GM12878 (cell line): ENCODE results near the gene MAP4K4.

ENCODE experiments used
- ASH2L ChIP-seq: fragments of 300-600, 200-600 bp; sonication (generic); IDR thresholded peaks from 2 replicates; pipeline ENCODE4 v1.6.1; 2017; ENCODE audit warnings: low read depth, mild to moderate bottlenecking, borderline replicate concordance
- TCF7 ChIP-seq: IDR thresholded peaks from 2 replicates; pipeline ENCODE4 v1.6.1; 2014; ENCODE audit warnings: antibody characterized with exemption, borderline replicate concordance
- TF ChIP-seq, protein P1 (sequence below), 3 experiments: IDR thresholded peaks in 2 of 3; conservative IDR thresholded peaks in 1 of 3; 2 replicates each; pipeline ENCODE4 v1.5.1; 2011; ENCODE audit warnings: low read depth in 3 of 3, low read length in 3 of 3, mild to moderate bottlenecking in 3 of 3, control low read depth in 2 of 3, moderate library complexity in 2 of 3, inconsistent platforms in 1 of 3, mixed read lengths in 1 of 3; ENCODE audit not compliant: control insufficient read depth in 2 of 3, insufficient read depth in 1 of 3; ENCODE audit errors: extremely low read depth in 1 of 3

DNA sequence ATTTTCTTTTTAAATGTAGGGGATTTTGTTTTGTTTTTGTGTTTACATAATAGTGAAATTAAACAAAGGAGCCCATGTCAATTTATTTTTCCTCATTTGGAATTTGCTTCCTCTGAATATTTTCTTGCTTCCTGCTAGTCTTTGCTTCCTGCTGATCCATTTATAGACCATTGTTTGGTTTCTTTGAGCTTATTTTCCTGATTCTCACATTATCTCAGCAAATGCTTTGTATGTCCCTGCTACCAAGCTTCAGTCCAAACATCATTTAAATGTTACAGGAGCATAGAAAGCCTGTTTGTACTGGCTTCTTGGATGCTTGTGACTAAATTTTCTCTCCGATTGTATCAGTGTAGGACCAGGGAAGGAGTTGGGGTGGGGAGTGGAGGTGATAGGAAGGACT lies 166.9 kb downstream of the MAP4K4 start:
- TF ChIP-seq, protein P1, sequence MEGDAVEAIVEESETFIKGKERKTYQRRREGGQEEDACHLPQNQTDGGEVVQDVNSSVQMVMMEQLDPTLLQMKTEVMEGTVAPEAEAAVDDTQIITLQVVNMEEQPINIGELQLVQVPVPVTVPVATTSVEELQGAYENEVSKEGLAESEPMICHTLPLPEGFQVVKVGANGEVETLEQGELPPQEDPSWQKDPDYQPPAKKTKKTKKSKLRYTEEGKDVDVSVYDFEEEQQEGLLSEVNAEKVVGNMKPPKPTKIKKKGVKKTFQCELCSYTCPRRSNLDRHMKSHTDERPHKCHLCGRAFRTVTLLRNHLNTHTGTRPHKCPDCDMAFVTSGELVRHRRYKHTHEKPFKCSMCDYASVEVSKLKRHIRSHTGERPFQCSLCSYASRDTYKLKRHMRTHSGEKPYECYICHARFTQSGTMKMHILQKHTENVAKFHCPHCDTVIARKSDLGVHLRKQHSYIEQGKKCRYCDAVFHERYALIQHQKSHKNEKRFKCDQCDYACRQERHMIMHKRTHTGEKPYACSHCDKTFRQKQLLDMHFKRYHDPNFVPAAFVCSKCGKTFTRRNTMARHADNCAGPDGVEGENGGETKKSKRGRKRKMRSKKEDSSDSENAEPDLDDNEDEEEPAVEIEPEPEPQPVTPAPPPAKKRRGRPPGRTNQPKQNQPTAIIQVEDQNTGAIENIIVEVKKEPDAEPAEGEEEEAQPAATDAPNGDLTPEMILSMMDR (IDR thresholded peaks at IDR 0.05 in 2 of 3, conservative IDR thresholded peaks at IDR 0.05 in 1 of 3; ENCODE audit: control insufficient read depth in 2 of 3, extremely low read depth in 1 of 3, insufficient read depth in 1 of 3, low read depth in 3 of 3, low read length in 3 of 3) = no peak
- TF ChIP-seq ASH2L (no peak), TCF7 (no peak)
